ENCODE data around the gene TIMELESS. TPM values are rescaled to one million over a fixed set of nuclear protein-coding genes. Genes with fewer than 3 reads are reported as not detected.

Gene TIMELESS
- total and polyA plus RNA-seq, 10 donors, result 9.9 to 17.7 (median 12.7) TPM

DNA sequence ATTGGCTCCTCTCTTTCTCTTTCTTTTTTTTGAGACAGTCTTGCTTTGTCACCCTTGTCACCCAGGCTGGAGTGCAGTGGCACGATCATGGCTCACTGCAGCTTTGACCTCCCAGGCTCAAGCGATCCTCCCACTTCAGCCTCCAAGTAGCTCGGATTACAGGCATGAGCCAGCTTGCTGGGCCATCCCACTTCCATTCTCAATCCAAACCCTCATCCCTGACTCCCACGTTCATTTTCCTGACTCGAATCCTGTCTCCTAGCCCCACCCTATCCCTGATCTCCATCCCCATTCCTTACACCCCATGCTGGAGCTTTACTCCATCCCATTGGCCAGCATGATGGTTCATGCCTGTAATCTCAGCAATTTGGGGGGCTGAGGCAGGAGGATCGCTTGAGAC lies 26.9 kb upstream of the TIMELESS start:
- no peaks in the 10 kb centered on the region for H3K27me3 ChIP-seq (replicated peaks in 1 of 7)
- H3K4me1 ChIP-seq, result peaks cover 0 to 15% (median under 1%) of the 10 kb centered on the region in 6 donors
- peaks cover 0 to 33% (median 3%) of the 10 kb centered on the region in 6 donors for H3K36me3 ChIP-seq
- no peak for TF ChIP-seq POLR2A (IDR thresholded peaks at IDR 0.05)
- no peak for TF ChIP-seq CTCF (IDR thresholded peaks at IDR 0.05 in 8 of 11, conservative IDR thresholded peaks at IDR 0.05 in 3 of 11)
- no peak for TF ChIP-seq POLR2AphosphoS5 (IDR thresholded peaks at IDR 0.05)
- no peak overlapping the region for H3K27ac ChIP-seq
- WGBS, 5 donors, result 78 to 89% (median 87%) methylated on average over 6 of the region's 6 CpGs
- H3K4me3 ChIP-seq, result no peak overlapping the region
- no peak for DNase-seq
- H3K9me3 ChIP-seq, result no peaks in the 10 kb centered on the region
- intact Hi-C loops (cut with DNase I; ENCODE audit: low total_unique reads), result no loop called here

GRCh38 chr12:56474389-56474788 lies 25.2 kb upstream of the TIMELESS start:
- peaks cover 0 to 35% (median 3%) of the 10 kb centered on the region in 6 donors for H3K36me3 ChIP-seq
- H3K9me3 ChIP-seq, result no peaks in the 10 kb centered on the region
- no peak overlapping the region for H3K27ac ChIP-seq
- no peak overlapping the region for H3K4me3 ChIP-seq
- intact Hi-C loops (cut with DNase I; ENCODE audit: low total_unique reads), result no loop called here
- TF ChIP-seq CTCF (IDR thresholded peaks at IDR 0.05 in 8 of 11, conservative IDR thresholded peaks at IDR 0.05 in 3 of 11) (no peak), POLR2A (IDR thresholded peaks at IDR 0.05) (no peak), POLR2AphosphoS5 (IDR thresholded peaks at IDR 0.05) (no peak)
- H3K4me1 ChIP-seq, result peaks cover 6 to 28% (median 17%) of the 10 kb centered on the region in 6 donors
- WGBS, 5 donors, result 90 to 94% (median 93%) methylated on average over 9 of the region's 9 CpGs
- no peaks in the 10 kb centered on the region for H3K27me3 ChIP-seq (replicated peaks in 1 of 7)
- DNase-seq, result no peak

- intact Hi-C loops (cut with DNase I; ENCODE audit: low total_unique reads), result loop anchor here (10.0 kb wide), 1 partner anchor 134 kb away; the partner anchor contains the start of genes IL23A and PAN2
- peak overlapping the region; percentile 87 to 98 (median 93) for H3K27ac ChIP-seq
- H3K4me3 ChIP-seq, result peak overlapping the region; percentile 64 to 97 (median 78)
- no peaks in the 10 kb centered on the region for H3K9me3 ChIP-seq
- WGBS, 5 donors, result 37 to 44% (median 40%) methylated on average over 18 to 19 of the region's 19 CpGs
- TF ChIP-seq POLR2A (IDR thresholded peaks at IDR 0.05), result no peak
- no peak for TF ChIP-seq CTCF (IDR thresholded peaks at IDR 0.05 in 8 of 11, conservative IDR thresholded peaks at IDR 0.05 in 3 of 11)
- no peak for TF ChIP-seq POLR2AphosphoS5 (IDR thresholded peaks at IDR 0.05)
- peaks cover 11 to 50% (median 36%) of the 10 kb centered on the region in 6 donors for H3K4me1 ChIP-seq
- DNase-seq, result peak; percentile 84
- H3K36me3 ChIP-seq, result peaks cover 0 to 29% (median 3%) of the 10 kb centered on the region in 6 donors
- no peaks in the 10 kb centered on the region for H3K27me3 ChIP-seq (replicated peaks in 1 of 7)
Observed at GRCh38 chr12:56469007-56469930, 20.0 kb upstream of the TIMELESS start.
